CD4-positive, alpha-beta T cell treated with Interleukin-6 for 4 hours (primary cell): Measurements from ENCODE around the gene GRK4.
"Not testable (repeated sequence)": the region's sequence is repeated elsewhere in the genome, so short reads cannot be mapped to it uniquely, and the experiment has no call there.

ENCODE experiments used
- DNase-seq: peaks from one replicate; pipeline ENCODE4 v3.0.0-alpha.2; 2020; ENCODE audit warnings: mixed read lengths

Gene GRK4

GRCh38 chr4:2942532-2943363, 20.6 kb upstream of the GRK4 start:
- no peak for DNase-seq

DNA sequence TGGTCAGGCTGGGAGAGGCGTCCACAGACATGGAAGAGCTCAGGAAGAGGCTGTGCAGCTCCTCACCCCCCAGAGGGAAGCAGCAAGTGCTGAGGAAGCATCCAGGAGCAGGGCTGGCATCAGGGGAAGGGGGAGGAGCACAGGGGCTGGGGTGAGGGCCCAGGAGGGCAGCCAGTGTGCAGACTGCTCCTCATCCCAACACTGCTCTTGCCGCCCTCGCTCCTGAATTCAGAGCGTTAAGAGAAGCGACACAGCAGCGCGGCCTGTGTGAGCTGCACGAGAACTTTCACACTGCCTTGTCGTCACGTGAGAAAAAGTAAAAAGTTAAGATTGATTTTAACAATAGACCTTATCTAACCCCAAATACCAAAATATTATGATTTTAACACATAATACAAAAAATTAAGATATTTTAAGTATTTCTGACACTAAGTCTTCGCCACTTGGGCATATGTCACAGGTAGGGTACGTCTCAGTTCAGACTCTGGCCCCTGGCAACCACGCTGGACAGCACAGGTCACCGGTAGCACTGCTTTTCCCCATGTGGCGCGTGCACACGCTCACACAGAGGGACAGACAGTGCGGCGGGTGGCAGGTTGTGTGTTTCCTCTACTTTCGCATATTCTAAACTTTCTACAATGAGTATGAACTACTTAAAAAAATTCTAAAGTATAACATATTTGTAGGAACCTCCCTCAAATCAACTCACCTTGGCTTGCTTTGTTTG, 19.8 kb upstream of the GRK4 start:
- no peak for DNase-seq

- no peak for DNase-seq
Observed at GRCh38 chr4:2944091-2944482, 19.3 kb upstream of the GRK4 start.

DNA sequence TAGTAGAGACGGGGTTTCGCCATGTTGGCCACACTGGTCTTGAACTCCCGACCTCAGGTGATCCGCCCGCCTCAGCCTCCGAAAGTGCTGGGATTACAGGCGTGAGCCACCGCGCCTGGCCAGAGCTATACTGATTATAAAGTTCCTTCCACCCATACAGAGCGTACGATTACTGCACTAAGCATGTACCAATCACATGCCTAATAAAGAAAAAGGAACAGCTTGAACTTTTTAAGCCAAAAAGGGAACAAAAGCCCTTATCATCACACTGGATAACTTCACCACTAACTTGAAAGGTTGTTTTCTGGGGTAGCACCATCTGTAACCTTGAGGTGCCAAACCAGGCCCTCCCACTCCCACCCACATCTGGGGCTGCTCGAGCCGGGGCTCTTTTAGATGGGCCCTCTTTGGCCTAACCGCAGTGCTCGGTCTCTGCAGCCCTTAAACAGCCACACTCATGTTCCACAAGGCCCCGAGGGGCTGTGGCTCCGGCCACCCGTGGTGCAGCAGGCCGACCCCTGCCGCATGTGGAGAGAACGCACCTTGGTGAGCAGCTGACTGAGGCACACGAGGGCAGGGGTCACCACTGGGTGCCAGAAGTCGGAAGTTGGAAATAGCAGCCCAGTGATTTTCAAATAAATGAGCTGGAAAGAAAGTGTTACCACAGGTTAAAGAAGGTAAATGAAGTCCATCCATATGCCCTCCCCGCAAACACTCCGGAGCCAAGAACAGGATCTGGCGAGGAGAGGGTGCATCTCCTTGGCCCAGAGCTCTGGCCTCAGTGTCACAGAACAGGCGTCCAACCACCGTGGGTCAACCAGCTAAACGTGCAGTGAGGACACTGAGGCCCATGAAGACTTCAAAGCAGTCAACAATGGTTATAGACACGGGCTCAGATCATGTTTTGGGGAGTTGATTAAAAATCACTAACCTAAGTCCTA, 18.5 kb upstream of the GRK4 start:
- no peak for DNase-seq

DNA sequence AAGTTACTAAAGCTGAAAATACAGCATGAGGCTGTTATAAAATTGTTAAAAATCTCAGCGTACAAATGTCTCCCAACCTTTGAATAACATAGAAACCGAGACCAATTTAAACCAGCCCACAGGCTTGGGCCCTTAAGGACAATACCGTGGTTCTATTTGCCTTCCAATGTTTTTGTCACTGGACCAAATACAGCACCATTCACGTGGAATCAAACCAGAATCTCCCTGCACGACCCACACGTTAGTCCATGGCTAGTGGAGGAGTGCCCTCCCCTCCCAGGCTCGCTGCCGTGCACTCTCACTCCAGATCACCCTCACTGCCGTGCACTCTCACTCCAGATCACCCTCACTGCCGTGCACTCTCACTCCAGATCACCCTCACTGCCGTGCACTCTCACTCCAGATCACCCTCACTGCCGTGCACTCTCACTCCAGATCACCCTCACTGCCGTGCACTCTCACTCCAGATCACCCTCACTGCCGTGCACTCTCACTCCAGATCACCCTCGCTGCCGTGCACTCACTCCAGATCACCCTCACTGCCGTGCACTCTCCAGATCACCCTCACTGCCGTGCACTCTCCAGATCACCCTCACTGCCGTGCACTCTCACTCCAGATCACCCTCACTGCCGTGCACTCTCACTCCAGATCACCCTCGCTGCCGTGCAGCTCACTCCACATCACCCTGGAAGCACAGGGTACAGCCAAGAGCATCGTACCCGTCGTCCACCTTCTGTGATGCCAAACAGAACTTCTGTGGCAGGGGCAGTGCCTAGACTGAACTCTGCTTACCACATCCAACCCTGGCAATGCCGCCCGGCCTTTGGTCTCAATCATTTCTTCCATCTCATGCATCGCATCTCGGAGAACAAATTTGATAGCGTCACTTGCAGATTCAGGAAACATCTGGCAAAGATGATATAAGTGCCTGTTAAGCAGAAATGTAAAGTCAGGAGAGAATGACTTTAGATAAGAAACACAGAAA, 17.5 kb upstream of the GRK4 start:
- not testable (repeated sequence) for DNase-seq

DNA sequence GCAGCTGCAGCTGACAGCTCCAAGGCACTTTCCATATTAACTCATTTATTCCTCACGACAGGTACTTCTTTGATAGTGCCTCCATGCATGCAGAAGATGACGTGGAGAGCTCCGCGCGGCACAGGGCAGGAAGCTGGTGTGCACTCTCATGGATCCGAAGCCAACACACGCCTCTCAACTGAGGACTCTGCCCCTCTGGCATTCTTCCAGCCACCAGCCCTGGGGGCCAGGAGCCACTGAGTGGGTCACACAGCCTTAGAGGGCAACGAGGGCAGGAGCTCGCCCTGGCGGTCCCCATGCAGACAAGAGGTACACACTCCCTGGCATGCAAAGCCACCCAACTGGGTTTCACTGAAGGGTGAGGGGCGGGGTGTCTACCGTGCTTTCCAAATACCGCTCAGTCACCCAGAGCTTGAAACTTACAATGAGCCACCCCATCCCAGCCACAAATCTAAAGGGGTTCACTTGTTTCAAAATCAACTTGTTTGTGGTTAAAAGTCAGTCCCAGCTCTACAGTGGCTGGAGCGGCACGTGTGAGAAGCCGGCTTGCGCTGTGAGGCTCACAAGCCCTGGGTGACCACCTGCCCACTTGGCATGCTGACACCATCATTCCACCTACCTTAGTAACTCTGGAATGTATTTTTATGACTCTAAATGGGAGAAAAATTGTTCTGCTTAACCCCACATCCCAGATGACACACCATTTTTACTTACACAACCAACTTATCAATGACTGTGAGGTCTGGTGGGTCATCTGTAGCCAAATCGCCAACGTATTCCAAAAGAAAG, 16.4 kb upstream of the GRK4 start:
- no peak for DNase-seq

- no peak for DNase-seq
Observed at GRCh38 chr4:2947926-2948325, 15.4 kb upstream of the GRK4 start.

GRCh38 chr4:2948895-2949781, 14.2 kb upstream of the GRK4 start:
- no peak for DNase-seq

DNA sequence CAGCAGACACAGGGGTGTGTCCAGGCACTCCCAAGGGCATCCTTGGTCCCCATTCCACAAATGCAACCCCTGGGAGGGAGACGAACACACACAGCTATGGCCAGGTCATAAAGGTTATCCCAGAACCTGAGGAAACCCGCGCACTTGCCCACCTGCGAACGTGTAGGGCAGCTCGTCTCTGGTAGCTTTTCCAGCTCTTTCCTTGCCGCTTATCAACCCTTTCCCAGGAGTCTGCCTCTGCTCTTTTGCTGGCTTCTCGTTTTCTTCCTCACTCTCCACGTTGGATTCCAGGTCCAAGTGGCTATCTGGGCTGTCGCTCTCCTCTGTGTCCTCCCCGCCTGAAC, 13.6 kb upstream of the GRK4 start:
- DNase-seq = no peak

DNA sequence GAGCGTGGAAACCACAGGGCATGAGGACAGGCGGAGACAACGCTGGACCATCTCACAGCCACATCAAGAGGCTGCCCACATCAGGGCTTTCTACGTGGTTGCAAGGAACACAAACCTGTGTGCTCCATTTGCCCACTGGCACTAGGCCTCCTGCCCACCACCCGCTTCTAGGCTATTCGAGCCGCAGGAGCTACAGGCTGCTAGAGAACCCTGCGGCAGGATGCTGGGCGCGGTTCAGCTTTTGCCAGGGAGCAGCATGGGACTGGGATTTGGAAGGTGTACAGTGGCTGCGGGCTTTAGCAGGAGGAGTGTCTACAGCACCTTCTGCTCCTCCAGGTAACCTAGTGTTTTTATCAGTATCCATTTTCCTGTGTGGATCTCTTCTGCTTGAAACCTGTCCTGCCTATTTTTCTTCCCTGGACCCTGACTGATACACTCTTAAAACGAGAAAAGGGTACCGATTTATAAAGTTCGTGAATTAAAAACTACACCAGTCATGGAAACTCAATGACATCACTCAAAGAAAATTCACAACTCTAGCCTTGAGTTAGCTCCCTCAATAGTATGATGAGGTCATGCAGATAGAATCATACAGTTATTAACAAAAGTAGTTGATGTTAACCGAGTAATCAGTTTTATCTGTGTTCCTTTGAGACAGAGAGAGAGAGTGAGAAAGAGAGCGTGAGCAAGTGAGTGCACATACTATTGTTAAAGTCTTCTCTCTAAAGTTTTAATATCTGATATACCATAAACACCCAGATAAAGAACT, 13.0 kb upstream of the GRK4 start:
- DNase-seq = no peak

- DNase-seq = no peak
Observed at GRCh38 chr4:2953496-2953895, 9.9 kb upstream of the GRK4 start.

DNA sequence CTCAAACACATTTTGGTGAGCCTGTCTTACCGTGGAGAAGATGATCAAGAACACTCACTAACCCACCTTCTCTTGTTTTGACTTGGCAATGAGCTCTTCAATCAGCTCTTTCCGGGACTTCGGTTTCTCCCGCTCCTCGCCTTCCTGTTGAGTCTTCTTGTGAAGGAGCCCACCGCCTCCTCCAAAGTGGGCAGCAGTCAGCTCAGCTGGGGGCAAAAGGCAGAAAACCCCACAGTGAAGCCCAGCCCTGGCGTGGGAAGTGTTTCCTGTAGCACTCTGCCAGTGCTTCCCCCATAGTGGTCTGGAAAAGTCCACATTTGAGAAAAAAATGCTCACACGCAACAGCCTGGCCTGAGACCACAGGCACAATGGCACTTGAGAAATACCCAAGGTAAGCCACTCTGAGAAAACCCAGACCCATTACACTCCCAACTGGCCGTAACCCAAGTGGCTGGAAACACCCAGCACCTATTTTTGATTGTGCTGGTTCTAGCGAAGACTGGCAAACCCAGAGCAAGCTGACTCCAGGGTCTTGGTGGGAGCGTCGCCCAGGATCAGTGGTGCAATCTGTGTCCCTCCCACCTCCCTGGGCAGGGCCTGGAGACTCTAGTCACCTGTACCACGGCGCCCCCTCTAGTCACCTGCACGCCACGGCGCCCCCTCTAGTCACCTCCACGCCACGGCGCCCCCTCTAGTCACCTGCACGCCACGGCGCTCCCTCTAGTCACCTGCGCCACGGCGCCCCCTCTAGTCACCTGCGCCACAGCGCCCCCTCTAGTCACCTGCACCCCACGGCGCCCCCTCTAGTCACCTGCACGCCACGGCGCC, 8.8 kb upstream of the GRK4 start:
- DNase-seq = peak; percentile 51

GRCh38 chr4:2955186-2956044, 8.0 kb upstream of the GRK4 start:
- not testable (repeated sequence) for DNase-seq

DNA sequence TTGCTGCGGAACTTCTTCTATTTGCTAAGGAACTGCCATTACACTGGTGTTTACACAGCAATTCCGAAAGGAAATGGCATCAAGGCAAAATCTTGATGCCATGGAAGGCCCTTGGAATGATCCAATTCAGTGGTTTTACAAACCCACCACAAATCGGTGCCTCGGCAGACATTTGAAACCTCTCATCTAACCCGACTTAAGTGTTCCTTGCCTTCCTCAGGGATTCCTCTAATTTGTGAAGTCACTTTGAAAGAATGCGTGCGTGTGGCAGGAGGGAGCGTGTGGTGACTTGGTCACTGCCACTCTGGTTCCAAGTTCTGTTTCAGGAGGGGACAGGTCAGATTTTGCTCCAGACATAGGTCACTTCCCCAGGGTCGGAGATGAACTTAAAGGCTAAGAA, 4.9 kb upstream of the GRK4 start:
- DNase-seq = no peak

- DNase-seq = not testable (repeated sequence)
Observed at GRCh38 chr4:2960450-2960849, 2.9 kb upstream of the GRK4 start.

- peak; percentile 31 for DNase-seq
Observed at GRCh38 chr4:2961421-2961810, 2.0 kb upstream of the GRK4 start.

DNA sequence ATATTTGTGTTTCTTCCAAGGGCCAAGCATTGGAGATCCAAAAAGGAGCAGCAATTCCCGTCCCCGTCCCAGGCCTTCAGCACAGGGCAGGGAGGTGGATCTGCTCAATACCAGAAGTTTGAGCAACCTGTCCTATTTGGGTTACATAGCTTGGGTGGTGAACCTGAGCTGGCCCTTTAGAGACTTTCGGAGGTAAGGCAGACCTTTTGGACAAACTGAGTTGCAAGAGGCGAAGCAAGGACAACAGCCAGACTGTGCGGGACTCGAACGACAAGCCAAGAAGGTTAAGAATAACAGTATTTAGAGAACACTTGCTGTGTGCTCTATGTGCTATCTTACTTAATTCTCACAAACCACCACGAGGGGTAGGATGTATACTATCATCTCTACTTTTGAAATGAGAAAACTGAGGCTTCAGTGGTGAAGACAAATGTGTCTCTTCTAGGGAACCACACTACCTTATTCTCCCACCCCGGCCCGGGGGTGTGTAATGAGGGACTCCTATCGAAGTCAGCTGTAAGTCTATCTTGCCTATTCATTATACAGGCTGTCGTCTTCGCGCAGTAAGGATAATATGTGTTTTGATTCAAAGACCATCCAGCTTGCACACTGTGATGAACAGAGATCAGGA, 1.4 kb upstream of the GRK4 start:
- no peak for DNase-seq
